Inferior parietal cortex (tissue), 1 donor: ENCODE data around the gene PRDM15.
A peak's percentile ranks its signal among the peaks of the same experiment; 100 is the strongest.

Experiments
- DNase-seq: peaks from one replicate; pipeline ENCODE4 v3.0.0-alpha.2; 2016; ENCODE audit errors: extremely low spot score

PRDM15 gene

DNA sequence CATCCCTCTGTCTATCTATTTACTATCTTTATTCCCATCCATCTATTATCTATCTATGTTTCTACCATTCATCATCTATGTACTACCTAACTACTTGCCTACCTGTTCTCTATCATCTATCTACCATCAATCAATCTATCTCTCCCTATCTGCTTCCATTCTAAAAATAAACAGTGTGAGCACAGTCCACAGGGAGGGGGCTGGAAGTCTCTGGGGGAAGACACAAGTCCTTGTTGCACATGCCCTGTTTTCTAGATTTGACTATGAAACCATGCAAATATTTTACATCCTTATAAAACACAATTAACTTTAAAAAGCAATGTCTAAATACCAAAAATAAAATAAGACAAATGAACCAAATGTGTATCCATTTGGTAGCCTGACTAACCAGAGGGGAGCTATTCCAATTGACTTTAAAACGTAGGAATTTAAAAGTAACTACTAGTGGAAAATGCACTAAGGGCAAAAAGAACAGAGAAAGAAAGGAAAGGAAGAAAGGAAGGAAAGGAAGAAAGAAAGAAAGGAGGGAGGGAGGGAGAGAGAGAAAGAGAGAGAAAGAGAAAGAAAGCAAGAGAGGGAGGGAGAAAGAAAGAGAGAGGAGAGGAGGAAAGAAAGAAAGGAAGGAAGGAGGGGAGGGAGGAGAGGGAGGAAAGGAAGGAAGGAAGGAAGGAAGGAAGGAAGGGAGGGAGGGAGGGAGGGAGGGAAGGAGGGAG is 98.7 kb downstream of the PRDM15 start:
- no peak for DNase-seq

DNA sequence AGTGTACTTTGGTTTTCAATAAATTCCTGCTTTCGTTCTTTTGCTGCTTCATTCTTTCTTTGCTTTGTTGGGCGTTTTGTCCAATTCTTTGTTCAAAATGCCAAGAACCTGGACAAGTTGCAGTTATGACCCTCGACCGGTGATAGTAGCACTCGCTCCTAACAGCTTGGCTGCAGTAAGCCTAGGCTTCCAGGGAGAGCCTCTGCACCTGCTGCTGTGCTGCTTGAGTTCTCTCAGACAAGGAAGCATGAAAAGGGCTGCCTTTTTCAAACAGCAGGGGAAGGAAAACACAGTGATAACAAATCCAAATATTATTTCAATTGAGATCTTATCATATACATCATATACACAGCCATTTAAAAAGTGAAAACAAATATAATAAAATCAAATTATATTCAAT is 99.5 kb downstream of the PRDM15 start:
- no peak for DNase-seq

- DNase-seq: no peak
Measured at GRCh38 chr21:41778930-41779600, 100.1 kb downstream of the PRDM15 start.

DNA sequence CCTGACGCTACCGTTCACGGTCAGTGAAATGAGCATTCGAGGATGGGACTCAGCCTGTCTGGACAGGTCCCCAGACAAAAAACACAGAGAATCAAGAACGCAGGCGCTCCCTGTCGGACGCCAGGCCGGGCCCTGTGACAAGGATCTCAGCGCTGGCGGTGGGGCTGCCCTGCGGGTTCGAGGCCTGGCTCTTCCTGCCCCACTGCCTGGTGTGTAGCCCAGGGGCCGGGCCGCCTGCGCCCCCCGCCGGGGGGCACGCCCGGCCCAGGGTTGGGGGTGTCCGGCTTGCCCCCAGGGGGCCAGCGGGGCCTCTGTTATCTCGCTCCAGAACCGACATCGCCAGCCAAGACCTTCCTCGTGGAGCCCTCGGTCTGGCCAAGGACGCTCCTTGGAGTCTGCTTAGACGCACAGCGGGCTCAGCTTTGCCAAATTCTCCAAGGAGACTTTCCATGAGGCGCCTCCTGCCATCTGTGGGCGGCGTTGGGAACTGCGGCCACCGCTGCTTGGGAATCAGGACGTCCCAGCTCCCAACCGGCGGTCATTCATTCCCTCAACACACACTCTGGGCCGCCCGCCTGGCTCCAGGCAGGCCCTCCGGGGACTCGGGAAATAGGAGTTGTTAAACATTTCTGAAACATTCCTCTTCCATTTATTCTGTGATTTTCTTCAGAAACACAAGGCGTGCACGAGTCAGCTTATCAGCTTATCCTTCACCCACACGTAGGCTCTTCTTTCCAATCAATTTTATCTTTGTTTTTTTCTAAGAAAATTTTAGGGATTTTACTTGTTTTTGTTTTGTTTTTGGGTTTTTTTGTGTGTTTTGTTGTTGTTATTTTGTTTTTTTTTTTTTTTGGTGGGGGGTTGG is 101.0 kb downstream of the PRDM15 start:
- peak; percentile 82 for DNase-seq

GRCh38 chr21:41776778-41777177 is 102.4 kb downstream of the PRDM15 start:
- DNase-seq: no peak

DNA sequence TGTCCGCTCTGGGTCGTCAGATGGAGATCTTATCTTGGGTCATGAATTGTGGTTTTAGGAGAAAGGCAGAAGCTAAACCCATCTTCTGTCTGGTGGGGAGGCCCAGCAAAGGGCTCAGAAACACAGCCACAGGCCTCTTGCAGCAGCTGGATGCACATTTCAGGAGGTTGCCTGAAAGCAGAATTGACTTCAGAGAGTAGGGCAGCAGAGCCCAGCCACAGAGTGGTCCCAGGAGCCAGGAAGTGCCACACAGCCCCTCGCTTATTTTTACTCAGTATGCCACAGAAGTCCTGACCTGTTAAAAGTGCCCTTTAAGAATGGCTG is 104.0 kb downstream of the PRDM15 start:
- DNase-seq: no peak

DNA sequence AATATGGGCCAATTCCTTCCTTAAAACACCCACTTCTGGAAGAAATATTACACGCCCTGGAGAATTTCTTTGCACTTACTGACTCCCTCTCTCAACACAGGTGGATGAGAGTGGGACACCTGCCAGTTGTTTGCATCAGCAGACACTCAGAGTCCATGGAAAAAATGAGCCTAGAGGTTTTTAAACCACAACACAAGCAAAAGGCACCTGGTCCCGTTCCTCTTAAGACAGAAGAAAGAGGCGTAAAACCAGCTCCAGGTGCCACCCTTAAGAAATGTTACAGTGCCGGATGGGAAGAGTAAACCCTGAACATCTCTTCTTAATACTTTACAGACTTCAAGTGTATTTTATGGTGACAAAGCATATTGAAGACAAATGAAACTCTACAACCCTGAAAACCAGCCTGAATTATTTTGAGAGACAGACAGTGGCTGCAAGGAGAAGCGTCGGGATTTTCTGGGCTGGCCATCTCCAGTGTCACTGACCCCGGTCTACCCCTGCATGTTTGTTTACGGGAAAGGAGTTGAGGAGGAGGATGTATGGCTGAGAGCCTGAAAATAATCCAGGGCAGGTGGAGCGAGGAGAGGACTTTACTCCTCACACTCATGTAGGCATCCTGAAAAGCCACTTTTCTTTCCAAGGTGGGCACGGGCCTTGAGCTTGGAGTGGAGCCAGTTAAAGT is 104.5 kb downstream of the PRDM15 start:
- DNase-seq: no peak

DNA sequence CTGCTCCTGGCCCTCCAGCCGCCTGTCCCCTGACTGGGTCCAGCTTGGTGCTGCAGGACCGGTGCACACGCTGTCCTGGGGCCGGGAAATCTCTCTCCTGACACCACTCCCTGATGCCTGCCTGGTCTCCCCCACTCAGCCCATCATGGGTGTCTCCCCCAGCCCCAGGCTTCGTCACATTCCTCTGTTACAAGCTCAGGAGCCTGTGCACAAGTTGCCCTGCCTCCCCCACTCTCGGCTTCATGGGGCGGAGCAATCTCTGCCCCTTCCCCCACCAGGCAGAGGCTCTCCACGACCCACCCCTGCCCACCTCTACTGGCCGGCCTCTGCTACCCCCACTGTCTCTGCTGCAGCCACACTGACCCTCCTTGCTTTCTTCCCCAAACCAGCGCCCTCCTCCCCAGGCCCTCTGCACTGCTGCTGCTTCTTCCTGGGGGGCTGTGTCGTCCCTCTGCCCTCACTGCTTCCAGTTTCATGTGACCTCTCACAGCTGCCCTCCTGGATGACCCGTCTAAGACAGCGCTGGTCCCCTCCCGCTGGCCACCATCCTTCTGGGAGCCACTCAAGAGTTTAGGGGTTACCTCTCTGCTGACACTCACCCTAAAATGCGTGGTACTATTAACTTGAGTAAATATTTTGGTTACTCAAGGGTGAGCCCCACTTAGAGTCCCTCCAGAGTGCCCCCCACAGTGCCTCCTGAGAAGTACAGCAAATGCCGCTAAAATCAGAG is 106.6 kb downstream of the PRDM15 start:
- no peak for DNase-seq

DNA sequence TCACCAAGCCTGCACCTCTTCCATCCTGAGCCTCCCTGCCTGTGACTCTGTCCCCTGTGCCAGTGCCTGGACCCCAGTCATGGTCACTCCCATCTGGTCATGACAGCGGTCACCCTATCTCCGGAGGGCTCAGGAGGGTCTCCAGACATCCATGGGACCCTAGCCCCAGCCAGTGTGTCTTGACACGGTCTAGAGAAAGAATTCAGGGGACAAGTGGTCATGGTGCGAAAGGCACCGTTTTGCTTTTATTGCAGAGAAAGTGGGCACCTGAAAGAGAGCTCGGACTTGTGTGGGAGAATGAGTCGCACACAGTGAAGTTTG is 107.6 kb downstream of the PRDM15 start:
- no peak for DNase-seq

DNA sequence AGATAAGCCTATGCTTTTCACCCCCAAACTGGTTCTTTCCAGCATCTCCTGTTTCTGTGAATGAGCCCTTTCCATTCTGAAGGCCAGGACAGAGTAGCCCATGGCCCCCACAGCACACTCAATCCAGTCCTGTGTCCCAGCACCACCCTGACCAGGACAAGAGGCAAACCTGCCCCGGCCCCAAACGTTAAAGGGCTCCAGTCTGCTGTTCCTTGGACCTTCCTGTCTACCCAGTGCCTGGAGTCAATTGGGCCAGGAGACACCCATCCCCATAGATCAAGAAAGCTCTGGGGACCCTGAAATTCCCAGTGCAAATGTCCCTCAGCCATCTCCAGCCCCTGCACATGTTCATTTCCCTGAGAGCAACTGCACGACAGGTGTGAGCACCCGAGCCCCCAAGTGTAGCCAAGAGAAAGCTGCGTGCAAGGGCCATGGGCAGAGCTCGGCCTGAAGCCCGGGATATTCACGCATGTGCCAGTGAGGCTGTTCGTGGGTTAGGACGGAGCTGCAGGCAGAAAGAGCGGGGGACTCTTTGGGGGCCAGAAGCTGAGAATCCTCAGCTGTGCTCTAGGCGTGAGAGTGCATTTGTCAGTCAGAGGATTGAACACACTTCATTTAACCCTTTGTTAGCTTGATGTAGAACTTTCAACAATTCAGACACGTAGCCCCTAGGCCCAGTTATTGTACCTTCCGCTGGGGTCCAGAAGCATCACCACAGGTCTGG is 108.1 kb downstream of the PRDM15 start:
- no peak for DNase-seq

- no peak for DNase-seq
Measured at GRCh38 chr21:41769933-41770332, 109.2 kb downstream of the PRDM15 start.

GRCh38 chr21:41769521-41769920 is 109.6 kb downstream of the PRDM15 start:
- DNase-seq: no peak

DNA sequence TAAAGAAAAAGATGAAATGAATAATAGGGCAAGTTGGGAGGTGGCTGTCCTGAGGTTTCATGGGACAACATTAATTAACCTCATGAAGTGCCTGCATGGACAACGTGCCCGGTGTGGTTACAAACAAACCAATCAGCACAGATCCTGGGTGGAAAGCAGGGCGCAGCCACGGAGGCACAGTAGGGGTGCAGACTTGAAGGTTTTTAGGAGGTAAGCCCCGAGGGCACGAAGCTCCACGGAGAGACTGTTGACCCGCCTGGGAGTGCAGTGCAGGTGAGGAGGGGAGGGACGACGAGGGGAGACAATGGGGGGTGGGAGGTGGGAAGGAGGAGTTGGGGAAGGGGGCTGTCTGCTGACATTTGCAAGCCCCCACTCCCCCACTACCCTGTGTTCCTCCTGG is 110.0 kb downstream of the PRDM15 start:
- no peak for DNase-seq

DNA sequence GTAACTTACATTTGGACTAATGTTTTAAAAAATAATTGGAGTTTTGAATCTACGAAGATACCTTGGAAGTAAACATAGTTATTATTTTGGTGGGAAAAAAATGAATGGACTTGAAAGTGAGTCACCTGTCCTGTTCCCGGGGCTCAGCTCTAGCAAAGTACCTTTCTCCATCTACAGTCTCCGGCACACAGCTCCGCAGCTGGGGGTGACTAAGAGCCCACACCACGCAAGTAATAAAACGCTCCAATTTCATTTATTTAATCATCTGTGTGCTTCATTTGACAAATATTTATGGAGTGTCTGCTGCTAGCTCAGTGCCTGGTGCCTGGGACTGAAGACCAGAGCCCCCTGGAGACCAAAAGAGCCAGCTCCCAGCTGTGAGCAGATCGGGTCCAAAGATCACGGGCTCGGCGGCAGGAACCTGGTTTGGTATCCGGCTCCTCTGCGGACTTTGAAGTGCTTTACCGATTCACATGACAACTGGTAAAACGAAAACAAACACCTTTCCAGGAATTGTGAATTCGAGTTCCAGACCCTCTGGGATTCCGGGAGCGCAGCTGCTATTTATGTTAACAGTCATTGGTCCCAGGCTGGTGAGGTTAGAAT is 110.6 kb downstream of the PRDM15 start:
- DNase-seq: no peak

DNA sequence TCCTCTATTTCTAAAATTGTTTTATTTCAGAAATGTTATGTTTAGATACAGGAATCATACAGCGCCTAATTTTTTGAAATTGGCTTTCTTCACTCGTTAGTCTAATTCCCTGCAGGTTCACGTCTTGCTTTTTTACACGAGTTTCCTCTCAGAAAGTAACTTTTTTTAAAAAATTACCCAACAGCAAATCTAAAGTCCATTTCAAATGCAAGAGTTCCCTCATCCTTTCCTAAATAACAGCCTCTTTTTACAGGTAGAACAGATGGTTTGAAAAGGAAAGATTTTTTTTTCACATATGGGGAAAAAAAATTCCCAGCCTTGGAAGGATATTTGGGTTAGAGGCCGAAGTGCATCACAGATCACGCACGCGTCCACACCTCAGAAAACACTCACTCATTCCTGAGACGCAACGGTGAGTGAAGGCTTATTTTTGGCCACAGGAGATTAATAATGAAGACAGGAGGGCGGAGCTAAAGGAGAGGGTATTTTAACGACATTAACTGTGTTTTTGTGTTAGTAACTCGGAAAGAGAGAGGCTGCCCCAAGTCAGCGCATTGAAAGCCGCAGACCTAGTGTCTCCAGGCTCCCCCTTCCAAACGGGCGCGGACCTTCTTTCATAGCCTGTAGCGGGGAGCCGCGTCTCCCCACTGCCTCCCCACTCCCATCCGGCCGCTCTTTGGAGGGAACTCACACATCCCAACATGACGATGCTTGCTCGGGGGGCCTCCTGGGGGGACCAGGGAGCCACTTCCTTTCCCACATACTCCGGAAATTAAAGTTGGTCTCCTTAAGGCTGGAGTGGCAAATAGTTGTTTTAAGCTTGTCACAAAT is 111.3 kb downstream of the PRDM15 start:
- DNase-seq: no peak

GRCh38 chr21:41766883-41767605 is 112.1 kb downstream of the PRDM15 start, which contains the start of gene RIPK4:
Gene RIPK4 (minus strand): TSS chr21:41767052. CDS start chr21:41767041, 11 bp downstream.
- DNase-seq: no peak

- DNase-seq: no peak
Measured at GRCh38 chr21:41765973-41766882, 112.9 kb downstream of the PRDM15 start.

GRCh38 chr21:41765420-41765821 is 113.7 kb downstream of the PRDM15 start:
- no peak for DNase-seq
